NCI-H2227 (cell line): ENCODE measurements around the gene BAHCC1.

ENCODE experiments used
- DNase-seq: peaks from one replicate; lab custom pipeline; 2025; ENCODE audit not compliant: unreplicated experiment; lab: John Stamatoyannopoulos, UW

BAHCC1 gene

GRCh38 chr17:81459224-81459623 lies 64.0 kb downstream of the BAHCC1 start:
- no peak for DNase-seq

DNA sequence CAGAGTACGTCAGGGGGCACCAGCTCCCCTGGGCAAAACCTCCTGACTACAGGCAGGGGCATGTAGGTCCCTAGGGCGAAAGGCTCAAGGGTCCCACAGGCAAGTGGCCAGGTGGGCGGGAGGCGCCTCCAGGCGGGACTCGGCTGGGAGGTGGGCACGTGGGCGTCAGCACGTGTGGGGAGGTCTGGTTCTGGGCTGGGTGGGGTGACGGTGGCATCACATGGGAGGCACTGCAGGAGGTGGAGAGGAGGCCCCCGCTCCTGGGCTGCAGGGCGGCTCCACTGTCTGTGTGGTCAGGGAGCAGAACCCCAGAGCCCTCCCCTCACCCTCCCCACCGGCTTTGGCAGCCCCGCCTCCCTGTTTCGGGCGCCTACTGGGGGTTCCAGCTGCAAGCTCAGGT lies 64.6 kb downstream of the BAHCC1 start:
- no peak for DNase-seq

DNA sequence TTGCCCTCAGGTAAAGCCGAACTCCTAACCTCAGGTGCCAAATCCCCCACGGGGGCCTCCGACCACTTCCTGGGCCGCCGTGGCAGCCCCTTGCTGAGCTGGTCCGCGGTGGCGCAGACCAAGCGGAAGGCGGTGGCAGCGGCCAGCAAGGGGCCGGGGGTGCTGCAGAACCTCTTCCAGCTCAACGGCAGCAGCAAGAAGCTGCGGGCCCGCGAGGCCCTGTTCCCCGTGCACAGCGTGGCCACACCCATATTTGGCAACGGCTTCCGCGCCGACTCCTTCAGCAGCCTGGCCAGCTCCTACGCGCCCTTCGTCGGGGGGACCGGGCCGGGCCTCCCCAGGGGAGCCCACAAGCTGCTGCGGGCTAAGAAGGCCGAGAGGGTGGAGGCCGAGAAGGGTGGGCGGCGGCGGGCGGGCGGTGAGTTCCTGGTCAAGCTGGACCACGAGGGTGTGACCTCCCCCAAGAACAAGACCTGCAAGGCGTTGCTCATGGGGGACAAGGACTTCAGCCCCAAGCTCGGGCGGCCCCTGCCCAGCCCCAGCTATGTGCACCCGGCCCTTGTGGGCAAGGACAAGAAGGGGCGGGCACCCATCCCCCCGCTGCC lies 65.7 kb downstream of the BAHCC1 start:
- DNase-seq: no peak

DNA sequence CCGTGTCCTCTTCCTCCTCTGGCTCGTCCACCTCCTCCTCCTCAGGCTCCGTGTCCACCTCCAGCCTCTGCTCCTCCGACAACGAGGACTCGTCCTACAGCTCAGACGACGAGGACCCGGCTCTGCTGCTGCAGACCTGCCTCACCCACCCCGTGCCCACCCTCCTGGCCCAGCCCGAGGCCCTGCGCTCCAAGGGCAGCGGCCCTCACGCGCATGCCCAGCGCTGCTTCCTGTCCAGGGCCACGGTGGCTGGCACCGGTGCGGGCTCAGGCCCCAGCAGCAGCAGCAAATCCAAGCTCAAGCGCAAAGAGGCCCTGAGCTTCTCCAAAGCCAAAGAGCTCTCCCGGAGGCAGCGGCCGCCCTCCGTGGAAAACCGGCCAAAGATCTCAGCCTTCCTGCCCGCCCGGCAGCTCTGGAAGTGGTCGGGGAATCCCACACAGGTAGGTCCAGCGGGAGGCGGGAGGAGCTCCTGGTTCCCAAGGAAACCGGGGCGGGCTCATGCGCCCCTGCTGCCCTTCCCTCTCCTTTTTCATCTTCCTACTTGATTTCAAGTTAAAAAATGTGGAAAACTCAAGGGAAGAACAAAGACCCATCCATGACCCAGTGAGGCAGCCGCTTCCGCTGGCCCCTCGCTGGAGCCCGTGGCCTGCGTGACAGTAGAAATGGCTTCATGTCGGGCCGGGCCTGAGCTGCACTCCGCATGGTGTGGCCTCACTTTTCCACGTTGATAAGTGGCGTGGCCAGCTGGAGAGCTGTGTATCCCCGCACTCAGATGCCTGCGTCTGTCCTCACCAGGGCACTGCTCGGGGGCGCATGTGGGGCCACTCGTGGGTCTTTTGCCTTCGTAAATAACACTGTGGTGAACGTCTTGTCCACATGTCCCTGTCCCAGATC lies 66.6 kb downstream of the BAHCC1 start:
- DNase-seq: no peak

GRCh38 chr17:81462506-81463125 lies 67.4 kb downstream of the BAHCC1 start:
- DNase-seq: no peak

DNA sequence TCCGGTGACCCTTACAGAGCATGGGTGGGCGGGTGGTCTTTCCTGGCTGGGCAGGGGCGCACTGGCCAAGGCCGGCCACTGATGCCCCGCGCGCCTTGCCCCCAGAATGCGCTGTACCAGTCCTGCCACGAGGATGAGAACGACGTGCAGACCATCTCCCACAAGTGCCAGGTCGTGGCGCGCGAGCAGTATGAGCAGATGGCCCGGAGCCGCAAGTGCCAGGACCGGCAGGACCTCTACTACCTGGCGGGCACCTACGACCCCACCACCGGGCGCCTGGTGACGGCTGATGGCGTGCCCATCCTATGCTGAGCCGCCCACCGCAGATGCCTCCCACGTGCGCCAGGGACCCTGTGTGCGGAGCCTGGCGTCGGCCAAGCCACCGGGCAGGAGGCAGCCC lies 68.2 kb downstream of the BAHCC1 start:
- no peak for DNase-seq

- DNase-seq: no peak
Measured at GRCh38 chr17:81464586-81464985, 69.3 kb downstream of the BAHCC1 start.

DNA sequence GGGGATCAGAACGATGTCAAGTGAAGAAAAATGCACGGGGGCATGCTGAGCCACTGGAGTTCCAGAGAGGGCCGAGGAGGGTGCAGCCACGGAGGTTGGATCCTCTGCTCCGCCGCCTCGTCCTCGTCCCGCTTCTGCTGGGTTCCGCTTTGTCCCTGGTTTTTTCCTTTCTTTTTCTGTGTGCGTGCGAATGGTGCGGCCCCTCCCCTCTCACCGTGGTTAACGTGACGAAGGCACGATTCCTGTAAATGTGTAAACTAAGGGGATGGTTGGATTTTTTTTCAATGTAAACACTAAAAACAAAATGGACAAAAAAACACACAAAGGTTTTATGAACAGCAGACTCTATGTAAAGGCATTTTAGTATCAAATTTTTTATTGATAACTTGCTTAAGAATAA lies 70.7 kb downstream of the BAHCC1 start:
- DNase-seq: no peak

GRCh38 chr17:81466564-81467472 lies 71.6 kb downstream of the BAHCC1 start:
- DNase-seq: no peak

DNA sequence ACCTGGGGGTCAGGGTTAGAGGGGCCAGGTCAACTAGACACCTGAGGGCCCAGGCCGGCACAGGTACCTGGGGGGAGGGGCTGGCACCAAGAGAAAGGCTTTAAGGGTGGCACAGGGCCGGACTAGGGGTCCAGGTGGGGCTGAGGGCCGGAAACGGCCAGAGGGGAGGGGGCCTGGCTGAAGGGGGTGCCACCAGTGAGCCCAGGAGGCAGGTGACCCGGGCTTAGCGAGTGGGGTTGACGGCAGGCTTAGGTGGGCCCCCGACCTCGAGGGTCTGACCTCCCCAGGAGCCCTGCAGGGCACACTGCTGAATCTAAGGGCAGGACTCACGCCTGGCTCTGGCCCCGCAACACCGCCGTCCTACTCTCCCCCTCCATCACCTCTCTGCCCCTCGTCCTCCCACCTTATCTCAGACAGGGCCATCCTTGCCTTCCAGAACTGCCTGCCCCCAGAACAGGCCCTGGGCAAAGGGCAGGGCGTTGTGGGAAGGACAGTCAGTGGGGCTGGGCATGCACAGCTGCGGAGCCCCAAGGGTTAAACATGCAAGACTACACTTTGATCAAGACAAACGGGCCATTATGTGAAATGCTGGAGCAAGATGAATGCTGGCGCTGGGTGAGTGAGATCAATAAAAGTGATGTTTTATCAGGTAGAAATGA lies 73.0 kb downstream of the BAHCC1 start:
- DNase-seq: no peak

DNA sequence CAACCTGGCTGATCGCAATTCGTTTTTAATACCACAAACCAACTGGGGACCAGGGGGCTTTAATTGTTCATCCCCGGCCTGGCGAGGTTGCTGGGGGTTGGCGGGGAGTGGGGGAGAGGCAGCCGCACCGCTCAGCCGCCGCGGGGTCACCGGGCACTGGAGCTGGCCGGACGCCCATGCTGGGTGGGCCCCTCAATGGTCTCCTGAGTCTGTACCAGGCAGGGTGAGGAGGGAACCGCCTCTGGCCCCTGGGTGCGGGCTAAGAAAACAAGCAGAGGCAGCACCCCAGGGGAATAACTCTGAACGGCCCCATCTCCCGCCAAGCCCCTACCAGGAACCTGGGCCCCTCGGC lies 73.5 kb downstream of the BAHCC1 start:
- DNase-seq: no peak

DNA sequence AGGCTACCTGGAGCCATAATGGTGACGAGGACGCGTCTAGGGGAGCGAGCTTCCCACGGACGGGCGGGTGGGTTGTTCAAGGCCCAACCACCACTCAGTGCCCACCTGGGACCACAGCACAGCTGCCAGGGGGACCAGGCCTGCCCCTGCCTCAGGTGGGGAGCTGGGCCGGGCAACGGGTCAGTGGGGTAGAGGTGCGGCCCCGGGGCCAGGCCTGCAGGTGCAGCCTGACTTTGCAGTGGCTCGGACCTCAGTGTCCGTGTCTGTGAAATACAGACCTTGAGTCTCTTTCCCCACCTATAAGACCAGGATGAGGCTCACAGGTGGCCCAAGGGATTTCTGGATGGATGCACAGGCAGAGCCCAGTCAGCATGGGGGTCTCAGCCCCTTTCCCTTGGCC lies 74.0 kb downstream of the BAHCC1 start:
- no peak for DNase-seq

GRCh38 chr17:81470270-81470943 lies 75.2 kb downstream of the BAHCC1 start:
- no peak for DNase-seq

- DNase-seq: no peak
Measured at GRCh38 chr17:81470944-81471817, 75.9 kb downstream of the BAHCC1 start.

DNA sequence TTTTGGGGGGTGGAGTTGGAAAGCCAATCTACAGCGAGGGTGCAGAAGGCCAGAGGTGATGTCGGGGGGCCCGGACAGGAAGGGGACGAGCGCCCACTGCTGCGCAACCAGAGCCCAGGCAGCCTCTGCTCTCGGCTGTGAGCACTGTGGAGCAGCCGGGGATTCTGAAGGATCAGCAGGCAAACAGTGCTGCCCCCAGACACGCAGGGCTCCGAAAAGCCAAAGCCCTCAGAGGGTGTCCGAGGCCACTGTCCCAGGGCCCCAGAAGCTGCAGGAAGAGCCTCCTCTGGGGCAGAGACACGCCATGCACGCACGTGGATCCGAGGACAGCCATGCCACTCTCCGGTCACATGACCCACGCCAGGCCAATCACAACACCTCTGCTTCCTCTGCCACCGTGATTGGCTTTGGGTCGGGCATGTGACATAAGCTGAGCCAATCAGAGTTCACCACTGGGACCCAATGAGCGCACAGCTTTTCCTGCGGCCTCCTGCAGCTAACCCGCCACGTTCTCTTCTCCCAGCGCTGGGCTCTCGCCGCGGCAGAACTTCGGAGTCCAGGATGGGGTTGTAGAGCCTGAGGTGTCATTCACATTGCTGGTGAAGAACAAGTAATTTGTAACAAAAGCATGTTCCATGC lies 76.7 kb downstream of the BAHCC1 start:
- DNase-seq: peak; percentile 97

DNA sequence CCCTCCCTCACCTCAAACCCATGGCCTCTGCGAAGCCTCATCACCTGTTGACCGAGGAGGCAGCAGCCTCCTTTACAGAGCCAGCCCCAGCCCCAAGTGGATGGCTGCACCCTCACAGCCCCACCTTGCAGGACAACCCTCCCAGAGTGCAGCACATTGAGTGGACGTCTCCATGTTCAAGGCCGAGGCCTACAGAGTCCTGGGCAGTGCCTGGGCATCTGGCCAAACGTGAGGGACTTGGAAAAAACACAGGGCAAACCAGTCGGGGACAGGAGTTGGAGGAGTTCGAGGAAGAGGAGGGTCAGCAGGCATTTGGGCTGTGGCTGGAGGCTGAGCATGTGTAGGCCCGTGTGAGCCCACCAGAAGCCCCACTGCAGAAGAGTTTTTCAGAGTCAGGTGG lies 77.8 kb downstream of the BAHCC1 start:
- DNase-seq: no peak

DNA sequence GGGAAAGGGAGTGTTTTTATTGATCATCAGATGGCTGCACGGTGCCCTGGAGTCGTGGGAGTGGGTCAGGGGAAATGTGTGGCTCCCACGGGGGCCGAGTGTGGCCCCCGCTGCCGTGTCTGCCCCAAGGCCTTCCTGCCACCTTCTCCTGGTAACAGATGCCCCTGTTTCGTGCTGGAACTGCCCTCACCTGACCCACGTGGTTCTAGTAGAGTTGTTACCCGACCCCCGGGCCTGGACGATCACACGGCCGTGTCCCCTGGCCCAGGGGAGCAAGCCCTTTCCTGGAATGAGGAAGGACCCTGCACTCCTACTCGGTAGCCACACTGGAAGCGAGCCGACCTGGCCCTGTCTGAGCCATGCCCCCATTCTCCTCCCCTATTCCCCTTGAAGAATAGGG lies 79.7 kb downstream of the BAHCC1 start:
- no peak for DNase-seq

GRCh38 chr17:81476097-81476496 lies 80.8 kb downstream of the BAHCC1 start:
- DNase-seq: no peak

GRCh38 chr17:81476635-81477034 lies 81.4 kb downstream of the BAHCC1 start:
- no peak for DNase-seq
